NCI-H446 treated with DMSO at 0.1 percent for 48 hours (cell line): ENCODE results near the gene ATP5ME.
"Not testable (repeated sequence)": the region's sequence is repeated elsewhere in the genome, so short reads cannot be mapped to it uniquely, and the experiment has no call there.

Experiments used
- DNase-seq: peaks from one replicate; lab custom pipeline; 2025; lab: John Stamatoyannopoulos, UW

The ATP5ME gene

DNA sequence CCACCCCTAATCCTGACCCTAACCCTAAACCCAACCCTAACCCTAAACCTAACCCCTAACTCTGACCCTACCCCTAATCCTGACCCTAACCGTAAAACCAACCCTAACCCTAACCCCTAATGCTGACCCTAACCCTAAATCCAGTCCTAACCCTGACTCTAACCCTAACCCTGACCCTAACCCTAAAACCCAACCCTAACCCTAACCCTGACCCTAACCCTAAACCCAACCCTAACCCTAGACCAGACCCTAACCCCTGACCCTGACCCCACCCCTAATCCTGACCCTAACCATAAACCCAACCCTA is 30.8 kb upstream of the ATP5ME start:
- DNase-seq, result no peak

DNA sequence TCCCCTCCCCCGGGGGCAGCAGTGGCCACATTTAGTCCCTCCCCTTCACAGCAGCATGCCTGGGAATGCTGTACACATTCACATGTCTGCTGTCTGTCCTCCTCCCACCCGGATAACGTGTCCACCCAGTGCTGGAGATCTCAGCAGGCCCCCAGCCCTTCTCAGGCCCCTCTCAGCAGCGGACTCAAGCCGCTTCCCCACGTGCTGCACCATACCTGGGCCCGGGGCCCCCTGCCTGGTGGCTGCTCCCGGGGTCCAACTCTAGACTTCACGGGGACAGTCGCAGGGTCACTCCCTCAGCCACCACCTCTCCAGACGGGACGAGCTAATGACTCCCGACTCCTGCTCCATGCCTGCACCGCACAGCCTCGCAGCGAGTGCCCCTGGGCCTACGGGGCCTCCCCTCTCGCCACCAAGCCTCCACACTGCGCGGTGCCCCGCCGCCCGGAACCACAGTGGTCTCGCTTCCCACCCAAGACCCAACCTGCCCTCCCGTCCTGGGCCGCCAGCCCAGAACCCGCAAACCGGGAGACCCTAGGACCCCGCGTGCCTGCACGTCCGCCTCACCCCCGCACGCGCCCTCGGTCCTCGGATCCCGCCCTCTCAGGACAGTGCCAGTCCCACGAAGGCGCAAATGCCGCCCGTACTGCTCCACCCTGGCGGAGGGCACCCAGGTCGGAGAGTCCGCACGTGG is 30.3 kb upstream of the ATP5ME start:
- DNase-seq, result no peak

DNA sequence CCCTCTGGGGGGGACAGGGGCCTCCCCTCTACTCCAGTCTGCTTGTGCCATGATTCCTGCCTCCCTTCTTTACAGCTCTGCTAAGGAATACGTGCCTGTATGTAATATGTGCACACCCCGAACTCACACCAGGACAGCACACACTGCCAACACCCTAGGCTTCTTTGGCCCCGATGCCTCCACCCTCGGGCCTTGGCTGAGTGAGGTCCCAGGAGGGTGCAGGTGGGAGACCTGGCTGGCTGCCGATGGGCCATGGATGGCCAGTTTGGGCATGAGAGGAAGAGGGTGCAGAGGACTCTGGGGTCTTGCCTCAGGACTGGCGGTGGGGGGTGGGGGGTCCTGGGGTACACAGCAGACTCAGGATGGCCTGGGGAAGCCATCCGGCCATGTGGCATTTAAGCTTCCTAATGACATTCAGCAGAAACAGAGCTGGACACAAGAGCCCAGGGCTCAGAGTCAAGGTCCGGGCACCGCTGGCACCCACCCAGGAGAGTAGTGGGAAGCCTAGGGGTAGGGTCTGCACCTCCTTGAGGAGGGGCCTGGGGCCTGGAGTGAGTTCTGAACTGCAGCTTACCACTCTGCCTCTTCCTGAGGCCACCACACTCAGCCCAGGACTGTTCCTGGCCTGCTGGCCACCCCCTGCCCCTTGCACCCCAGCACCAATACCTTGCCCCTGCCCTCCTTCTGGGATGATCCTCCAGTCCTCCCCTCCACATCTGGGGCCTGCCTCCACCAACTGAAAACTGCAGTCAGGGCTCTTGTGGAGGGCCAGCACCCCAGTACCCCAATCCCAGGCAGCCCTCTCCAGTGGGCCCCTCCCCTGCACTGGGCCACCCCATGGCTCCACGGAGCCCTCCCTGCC is 29.5 kb upstream of the ATP5ME start:
- no peak for DNase-seq

DNA sequence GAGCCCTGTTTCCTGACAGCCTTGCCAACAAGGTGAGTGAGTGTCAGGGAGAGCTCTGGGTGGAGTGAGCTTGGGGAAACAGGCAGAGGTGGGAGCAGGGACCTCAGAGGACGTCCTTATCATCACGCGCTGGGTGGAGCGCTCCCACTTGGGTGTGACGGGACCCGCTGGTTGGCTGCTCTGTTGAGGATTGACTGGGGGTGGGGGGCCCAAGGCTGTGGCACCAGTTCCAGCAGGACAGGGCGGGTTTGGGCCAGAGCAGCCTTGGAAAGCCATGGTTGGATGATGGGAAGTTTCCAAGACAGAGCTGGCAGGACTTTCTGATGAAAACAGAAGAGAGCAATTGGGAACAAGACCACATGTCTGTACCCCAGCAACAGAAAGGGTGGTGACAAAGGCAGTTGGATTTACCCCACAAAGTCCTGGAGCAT is 28.6 kb upstream of the ATP5ME start:
- no peak for DNase-seq

DNA sequence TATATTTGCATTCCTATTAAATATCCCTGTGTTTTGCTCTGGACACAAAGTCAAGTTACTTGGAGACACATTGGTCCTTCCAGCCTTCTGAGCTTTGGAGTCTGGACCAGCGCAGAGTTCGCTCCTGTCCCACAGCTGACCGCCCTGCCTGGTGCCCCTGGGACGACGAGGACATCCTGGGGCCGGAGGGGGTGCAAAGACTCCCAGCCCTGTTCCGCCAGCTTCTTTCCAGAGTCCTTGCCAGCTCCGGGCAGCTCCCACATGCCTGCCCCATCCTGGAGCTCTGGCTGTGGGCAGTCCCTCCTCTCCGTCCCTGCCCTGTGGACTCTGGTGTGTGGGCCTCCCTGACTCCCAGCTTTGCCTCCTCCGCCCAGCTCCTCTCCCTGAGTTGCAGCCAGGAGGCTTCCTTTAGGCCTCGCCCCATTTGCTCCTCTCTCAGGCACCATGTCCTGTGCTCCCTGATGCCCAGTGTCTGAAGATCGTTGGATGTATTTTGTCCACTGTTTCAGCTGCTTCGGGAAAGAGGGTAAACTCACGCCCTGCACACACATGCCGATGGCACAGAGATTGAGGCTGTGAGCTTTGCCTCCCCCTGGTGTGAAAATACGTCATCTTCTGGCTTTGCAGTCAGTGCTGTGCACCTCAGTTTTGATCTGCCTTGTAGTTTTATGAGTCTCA is 26.6 kb upstream of the ATP5ME start:
- DNase-seq, result no peak

DNA sequence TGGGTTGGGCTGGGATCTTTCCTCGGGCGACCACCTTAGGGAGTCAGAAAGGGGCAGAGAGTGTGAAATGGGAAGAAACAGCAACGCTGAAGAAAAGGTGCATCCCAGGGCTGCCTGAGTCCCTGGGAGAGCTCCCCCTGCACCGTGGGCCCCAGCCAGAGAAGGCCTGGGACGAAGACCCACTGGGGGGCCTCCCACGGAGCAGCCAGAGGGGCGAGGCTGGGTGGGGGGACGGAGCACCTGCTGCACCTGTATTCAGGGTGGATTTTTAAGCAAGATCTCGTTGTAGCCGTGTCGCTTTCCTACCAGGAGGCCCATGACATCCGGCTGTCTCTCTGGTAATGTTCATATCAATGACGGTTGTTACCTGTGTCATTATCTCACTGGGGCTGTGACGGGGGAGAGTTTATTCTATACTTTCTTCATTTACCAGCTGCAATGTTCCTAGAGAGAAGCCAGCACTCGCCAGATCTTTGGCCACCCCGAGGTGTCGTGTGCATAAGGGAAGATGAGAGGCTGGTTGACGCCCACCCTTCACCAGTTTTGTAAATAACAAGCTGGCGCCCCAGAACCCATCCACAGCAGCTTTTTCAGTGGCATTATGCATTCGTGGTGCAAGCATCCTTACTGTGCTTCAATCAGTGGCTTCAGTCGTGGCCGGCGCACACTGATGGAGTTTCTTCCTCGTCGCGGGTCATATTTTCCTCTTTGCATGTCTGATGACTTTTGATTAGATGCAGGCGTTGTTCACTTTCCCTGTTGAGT is 25.9 kb upstream of the ATP5ME start:
- no peak for DNase-seq

DNA sequence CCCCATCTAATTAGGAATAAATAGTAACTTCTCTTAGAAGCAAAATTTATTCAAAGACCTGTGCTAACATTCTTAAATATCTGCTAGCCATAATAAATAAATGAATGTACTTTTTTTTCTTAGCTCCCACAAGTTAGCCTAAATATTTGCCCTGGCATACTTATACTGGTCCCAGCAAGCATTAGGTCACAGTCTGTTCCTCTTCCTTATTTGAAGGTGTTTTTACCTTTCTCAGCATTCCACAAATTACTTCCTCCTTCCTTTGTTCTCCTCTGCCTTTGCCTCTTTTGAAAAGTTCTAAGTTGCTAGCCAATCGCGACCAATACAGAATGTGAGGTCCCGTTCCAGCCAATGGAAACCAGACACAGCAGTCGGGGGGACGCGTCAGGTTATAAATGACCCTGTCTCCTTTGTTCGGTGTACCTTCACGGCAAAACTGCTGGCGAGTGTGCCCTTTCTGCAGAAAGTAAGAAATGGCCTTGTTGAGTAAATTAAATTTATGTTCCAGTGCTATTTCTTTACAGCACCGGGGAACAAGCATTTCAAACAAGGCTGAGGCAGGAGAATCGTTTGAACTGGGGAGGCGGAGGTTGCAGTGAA is 20.4 kb upstream of the ATP5ME start:
- not testable (repeated sequence) for DNase-seq

DNA sequence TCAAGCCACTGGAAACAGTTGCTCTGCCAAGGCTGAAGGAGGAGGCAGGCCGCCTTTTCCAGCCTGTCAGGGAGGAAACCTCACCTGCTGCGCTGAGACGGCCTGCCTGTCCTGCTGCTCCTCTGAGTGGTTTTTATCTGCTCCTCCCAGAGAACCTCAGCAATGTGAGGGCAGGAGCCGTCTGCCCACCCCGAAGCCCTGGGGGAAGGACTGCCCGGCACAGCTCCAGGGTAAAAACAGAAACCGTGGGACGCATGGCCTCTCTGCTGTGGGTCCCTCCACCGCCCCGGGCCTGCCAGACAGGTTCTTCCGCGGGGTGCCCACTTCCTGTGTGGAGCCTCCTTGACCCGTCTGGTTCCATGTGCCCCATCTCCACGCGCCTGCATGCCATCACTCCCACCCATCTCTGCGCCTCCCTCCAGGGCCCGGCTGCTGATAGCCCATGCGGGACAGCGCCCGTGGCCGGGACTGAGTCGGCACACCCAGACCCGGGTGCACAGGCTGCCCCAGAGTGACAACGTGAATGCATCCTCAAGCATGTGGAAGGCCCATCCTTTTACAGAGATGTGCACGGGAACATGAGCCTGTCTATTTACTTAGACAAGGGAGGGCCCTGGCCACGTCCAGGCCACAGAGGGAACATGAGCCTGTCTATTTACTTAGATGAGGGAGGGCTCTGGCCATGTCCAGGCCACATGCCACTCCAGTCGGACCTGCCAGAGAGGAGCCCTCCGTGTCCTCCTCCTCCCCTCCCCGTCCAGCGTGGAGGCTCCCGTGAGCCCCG is 18.9 kb upstream of the ATP5ME start:
- DNase-seq, result no peak

DNA sequence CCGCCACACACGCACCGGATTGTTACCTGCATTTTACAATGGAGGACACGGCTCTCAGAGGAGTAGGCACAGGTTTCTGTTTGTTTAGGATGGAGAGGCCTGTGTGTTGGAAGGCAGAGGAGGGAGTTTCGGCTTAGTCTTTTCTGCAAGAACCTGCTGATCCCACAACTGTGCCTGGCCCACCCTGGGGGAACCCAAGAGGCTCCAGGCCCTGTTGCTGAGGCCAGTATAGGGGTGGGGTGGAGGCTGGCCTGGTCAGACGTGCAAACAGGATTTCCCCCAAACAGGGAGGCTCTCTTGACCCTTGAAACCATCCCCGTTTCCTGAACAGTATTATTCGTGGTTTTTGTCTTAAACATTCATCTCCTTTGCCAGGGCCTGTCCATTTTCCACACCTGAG is 15.6 kb upstream of the ATP5ME start:
- no peak for DNase-seq

DNA sequence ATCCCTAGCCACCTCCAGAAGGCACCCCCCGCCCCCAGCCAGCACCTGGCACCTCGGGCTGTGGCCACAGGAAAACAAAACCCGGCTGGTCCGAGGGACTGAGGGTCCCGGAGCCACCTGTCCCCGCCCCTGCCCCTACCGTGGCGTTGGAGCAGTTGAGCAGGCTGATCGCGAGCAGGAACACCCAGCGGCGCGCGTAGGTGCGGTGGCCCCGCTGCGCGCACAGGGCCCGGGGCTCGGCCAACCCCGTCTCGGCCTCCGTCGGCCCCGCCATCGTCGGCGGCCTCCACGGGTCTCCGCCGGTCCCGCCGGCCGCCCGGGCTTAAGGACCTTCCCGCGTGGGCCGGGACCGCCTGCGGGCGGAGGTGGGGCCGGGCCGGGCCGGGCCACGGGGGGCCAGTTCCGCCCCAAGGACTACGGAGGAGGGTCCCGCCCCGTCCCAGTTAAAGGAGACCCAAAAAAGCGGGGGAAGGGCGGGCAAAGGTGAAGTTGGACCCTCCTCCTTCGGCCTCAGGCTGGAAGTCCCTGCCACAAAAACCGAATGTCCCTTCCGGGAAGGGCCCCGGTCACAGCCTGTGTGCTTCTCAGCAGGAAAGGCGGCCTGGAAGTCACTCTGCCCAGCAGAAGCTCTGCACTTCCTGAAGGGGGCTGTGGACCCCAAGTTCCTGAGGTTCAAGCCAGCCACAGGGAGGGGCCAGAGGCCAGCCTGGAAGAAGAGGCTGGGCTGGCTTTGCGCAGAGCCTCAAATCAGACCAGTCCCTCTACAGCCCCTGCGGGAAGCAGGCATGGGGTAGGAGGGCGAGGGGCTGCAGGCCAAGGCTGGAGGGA is 15.0 kb upstream of the ATP5ME start, which contains the start of gene SLC49A3:
SLC49A3 (minus strand) TSS at position 298 of the 828 bp plus-strand sequence; CDS start at position 274, 24 bp downstream.
- DNase-seq, result no peak

DNA sequence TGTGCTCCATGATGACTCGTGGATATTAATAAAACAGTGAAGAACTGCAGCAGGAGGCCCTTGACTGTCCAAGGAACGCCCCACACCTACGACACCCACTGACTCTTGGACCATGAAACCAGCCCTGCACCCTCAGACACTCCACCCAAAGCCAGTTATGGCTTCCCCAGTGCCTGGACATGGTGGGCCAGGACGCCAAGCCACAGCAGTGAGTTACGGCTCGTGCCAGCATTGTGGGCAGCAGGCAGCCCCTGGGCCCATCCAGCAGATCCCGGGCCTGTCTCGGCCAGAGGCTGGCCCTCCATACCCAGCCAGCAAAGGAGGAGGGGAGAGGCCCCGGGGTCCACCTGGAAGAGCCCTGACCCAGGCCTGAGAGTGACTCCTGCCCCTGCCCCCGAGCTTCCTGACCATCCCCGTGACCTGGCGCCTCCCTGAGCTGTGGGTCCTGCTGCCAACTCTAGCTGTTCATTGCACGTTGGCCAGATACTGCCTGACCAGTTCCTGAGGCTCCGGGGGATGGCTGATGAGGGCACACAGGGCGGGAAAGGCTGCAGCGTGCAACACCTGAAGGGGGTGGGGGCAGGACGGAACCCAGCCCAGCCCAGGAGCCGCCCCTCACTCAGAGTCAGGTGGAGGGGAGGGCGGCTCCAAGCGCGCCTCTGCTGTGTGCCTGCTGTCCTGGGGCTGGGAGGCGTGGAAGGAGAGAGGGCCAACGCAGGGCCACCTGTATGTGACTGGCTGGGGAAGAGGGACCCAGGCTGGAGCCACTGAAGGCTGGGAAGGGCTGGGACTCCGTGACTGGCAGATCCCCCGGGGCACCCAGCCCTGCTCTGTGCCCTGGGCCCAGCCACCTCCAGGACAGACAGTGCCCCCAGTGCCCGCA is 14.1 kb upstream of the ATP5ME start:
- no peak for DNase-seq

DNA sequence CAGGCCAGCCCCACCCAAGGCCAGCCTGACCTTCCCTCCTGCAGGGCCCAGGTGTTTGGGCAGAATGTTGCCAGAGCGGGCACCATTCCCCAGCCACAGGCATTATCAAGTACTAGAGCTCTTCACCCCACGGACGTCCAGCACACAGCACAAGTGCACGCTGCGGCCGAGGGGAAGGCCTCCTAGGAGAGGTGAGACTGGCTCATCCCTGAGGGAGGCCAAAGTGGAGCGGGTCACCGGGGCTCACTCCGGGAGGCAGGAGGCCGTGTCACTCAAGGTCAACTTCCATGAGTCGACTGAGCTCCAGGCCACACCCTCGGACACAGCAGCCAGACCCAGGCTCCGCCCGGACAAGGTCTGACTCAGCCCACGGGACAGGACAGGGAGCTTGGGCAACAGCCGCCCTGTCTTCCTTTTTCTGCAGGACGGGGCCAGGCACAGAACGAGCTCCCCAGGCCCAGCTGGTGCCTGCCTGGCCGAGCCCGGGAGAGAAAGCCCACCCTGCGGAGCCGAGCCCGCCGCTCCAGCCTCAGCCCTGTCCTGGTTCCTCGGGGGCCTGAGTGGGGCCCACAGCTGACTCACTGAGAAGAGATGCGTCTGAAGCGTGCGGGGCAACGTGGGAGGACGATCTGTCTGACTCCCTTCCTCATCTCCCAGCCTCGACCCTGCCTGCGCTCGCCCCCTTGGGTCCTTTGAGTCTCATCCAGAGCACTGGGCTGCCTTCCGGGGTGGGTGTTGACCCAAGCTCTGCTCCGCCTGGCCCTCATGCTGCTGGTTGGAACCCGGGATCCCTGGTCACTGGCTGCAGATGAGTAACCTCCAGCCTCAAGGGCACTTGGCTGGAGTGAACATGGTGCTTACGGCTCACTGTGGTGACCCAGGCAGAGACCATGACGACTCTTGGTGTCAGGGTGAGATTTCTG is 13.2 kb upstream of the ATP5ME start:
- no peak for DNase-seq

DNA sequence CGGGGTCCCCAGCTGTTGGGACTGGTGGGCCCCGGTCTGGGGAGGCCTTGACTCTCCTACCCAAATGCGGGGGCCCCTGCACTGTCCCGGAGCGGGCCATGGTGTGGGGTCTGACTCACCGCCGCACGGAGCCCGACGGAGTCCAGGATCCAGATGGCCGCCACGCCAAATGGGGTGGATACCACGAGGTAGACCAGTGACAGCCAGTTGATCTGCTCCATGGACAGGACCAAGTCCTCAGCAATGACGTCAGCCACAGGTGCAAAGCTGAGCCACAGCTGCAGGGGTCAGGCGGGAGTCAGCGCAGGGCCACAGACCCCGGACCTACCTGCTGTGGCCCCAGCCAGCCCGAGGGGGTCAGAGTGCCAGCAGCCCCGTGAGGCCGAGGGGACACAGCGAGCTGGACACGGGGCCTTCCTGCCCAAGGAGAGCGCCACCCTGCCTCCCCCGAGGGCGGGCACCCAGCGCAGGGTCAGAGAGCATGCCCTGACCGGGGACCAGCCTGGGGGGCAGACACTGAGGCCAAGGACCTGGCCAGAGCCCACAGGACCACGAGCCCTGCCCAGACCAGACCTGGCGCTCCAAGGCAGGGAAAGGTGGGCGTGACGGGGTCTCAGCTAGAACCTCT is 12.5 kb upstream of the ATP5ME start:
- no peak for DNase-seq

DNA sequence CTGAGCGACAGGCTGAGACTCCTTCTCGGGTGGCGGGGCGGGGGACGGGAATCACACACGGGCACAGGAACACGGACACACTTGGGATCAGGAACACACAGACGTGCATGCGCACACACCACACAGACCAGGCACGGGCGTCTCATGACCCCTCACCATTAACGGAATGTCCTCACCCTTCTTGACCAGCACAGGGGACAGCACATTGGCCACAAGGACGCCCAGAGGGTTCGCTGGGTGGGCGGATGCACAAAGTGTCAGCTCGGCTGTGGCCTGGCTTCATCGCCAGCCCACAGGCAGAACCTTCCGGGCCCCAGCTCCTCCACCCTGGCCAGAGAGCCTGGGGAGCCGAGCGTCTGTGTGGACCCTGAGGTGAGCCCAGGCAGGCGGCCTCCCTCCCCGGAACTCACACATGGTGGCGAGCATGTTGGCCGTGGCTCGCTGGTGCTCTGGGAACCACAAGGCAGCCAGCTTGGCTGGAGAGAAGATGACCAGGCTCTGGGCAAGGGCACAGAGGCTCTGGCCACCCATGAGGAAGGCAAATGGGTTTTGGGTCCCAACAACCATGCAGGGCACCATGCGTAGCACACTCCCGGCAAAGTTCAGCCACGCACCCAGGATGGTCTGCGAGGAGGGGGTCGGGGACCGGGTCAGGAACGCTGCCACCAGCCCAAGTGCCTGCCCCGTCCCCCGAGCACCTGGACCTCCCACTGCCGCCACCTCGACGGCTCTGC is 11.8 kb upstream of the ATP5ME start:
- no peak for DNase-seq

DNA sequence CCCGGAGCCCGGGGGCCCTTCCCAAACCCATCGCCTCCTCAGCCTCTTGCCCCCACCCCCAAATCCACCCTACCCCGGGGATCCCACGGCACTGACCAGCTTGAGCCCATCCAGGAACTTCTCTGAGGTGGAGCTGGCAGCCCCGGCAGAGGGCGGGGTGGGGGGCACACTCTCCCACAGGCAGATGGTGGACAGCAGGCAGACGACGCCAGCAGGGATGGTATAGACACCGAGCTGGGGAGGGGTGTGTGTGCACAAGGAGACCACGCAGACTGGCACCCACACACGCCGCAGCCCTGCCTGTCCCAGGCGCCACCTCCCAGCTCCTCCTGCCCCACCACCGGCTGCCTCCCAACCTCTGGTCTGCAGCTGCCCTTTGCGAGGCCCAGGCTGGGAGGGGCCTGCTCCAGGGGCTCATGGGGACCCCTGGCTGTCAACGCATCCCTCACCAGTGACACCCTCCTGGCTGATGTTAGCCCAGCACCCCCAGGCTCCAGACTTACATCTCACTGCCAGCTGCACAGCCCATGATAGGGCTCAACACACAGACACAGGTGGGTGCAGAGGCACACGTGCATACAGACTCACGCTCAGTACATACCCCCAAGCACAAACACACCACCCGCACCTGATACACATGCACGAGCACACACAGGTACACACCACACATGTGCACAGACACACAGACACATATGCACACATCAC is 10.7 kb upstream of the ATP5ME start:
- no peak for DNase-seq

DNA sequence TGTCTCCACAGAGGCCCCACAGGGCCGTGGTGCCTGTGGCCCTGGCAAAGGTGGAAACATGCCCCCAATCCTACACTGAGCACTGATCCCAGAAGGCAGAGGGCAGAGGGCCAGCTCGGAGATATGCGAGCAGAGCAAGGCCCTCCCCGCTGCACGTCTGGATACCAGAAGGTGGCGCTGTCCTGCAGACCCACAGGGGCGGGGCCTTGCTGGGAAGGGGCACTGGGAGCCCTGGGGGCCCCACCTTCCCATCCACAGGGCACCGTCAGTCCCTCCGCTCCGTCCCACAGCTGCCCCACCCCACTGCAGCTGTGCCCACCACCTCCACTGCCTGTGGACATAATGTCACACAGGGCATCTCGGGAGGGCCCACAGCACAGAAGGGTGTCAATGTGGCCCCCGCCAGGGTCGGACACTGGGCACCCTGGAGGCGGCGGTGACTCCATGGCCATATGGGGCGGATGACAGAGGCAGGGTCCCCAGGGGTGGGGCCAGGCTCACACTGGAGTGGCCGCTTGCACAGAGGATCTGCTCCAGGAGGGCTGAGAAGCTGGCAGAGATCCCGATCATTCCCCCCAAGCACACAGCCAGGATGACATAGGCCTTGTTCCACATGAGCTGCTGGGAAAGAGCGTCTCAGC is 10.0 kb upstream of the ATP5ME start:
- DNase-seq, result no peak
